CD14-positive monocyte (primary cell): ENCODE measurements around the gene PLXNA4. TPM values are rescaled to one million over a fixed set of nuclear protein-coding genes. Genes with fewer than 3 reads are reported as not detected.

ENCODE experiments used
- DNase-seq, 3 donors: peaks; one replicate each; pipeline ENCODE4 v3.0.0-alpha.2; 2011 to 2022
- H2AFZ ChIP-seq: 2 replicates; pipeline ENCODE4 v1.6.0; 2012; ENCODE audit warnings: mild to moderate bottlenecking, low read depth, low read length, inconsistent platforms; ENCODE audit not compliant: insufficient read depth, poor library complexity, severe bottlenecking
- H3K27ac ChIP-seq, 2 donors: 1 replicate in 1 of 2; 2 replicates in 1 of 2; pipeline ENCODE4 v1.5.1; 2012 to 2013; ENCODE audit warnings: low read length in 2 of 2, control low read depth in 1 of 2, inconsistent platforms in 1 of 2, low read depth in 1 of 2, mild to moderate bottlenecking in 1 of 2
- H3K27me3 ChIP-seq, 2 donors: one replicate each; pipeline versions ENCODE4 v1.6.0 to v1.6.1; 2011 to 2013; ENCODE audit warnings: low read length in 2 of 2; ENCODE audit not compliant: control insufficient read depth in 2 of 2, insufficient read depth in 2 of 2
- H3K36me3 ChIP-seq, 2 donors: replicated peaks in 1 of 2; 1 replicate in 1 of 2; 2 replicates in 1 of 2; pipeline versions ENCODE4 v1.5.1 to v1.6.1; 2012 to 2013; ENCODE audit warnings: low read length in 2 of 2, control low read depth in 1 of 2, inconsistent platforms in 1 of 2, mild to moderate bottlenecking in 1 of 2; ENCODE audit not compliant: insufficient read depth in 2 of 2, control insufficient read depth in 1 of 2
- H3K4me1 ChIP-seq, 2 donors: 1 replicate in 1 of 2; 2 replicates in 1 of 2; pipeline versions ENCODE4 v1.5.1 to v1.6.1; 2012 to 2013; ENCODE audit warnings: low read length in 2 of 2, control low read depth in 1 of 2, inconsistent platforms in 1 of 2, mild to moderate bottlenecking in 1 of 2, moderate library complexity in 1 of 2; ENCODE audit not compliant: insufficient read depth in 2 of 2, control insufficient read depth in 1 of 2
- H3K4me2 ChIP-seq: replicated peaks from 2 replicates; pipeline ENCODE3; 2012; ENCODE audit warnings: low read length, moderate library complexity, mild to moderate bottlenecking; ENCODE audit not compliant: poor library complexity, severe bottlenecking; ENCODE audit errors: extremely low read depth
- H3K4me3 ChIP-seq, 3 experiments: fragments of 200-600 bp in 1 of 3; sonication (generic) in 1 of 3; replicated peaks in 1 of 3; 1 replicate in 2 of 3; 2 replicates in 1 of 3; pipeline ENCODE4 v1.5.1; 2011 to 2013; ENCODE audit warnings: low read length in 3 of 3, mild to moderate bottlenecking in 3 of 3, control low read depth in 2 of 3, low read depth in 2 of 3, inconsistent platforms in 1 of 3, moderate library complexity in 1 of 3
- H3K79me2 ChIP-seq: 2 replicates; pipeline ENCODE4 v1.6.0; 2012; ENCODE audit warnings: mild to moderate bottlenecking, control low read depth, inconsistent platforms, low read length, moderate library complexity; ENCODE audit not compliant: insufficient read depth
- H3K9ac ChIP-seq: 2 replicates; pipeline ENCODE4 v1.6.0; 2017; ENCODE audit warnings: low read length, mild to moderate bottlenecking; ENCODE audit not compliant: insufficient read depth, poor library complexity, severe bottlenecking
- H3K9me3 ChIP-seq, 2 donors: replicated peaks in 1 of 2; 1 replicate in 1 of 2; 2 replicates in 1 of 2; pipeline versions ENCODE4 v1.5.1 to v1.6.1; 2012 to 2013; ENCODE audit warnings: low read length in 2 of 2, control low read depth in 1 of 2; ENCODE audit not compliant: control insufficient read depth in 1 of 2, insufficient read depth in 1 of 2
- H4K20me1 ChIP-seq: 2 replicates; pipeline ENCODE4 v1.6.0; 2012; ENCODE audit warnings: mild to moderate bottlenecking, low read length, control low read depth, moderate library complexity; ENCODE audit not compliant: insufficient read depth
- H3K27ac Mint-ChIP-seq, 7 donors: one replicate each; pipeline ENCODE4 v1.8.0; 2020; ENCODE audit warnings: mild to moderate bottlenecking in 7 of 7, mixed read lengths in 7 of 7, moderate library complexity in 6 of 7, inconsistent platforms in 2 of 7
- H3K27me3 Mint-ChIP-seq, 3 donors: one replicate each; pipeline ENCODE4 v1.8.0; 2021 to 2022; ENCODE audit warnings: low read depth in 3 of 3, mild to moderate bottlenecking in 3 of 3, mixed read lengths in 3 of 3, moderate library complexity in 3 of 3, inconsistent platforms in 1 of 3
- H3K36me3 Mint-ChIP-seq, 2 donors: one replicate each; pipeline ENCODE4 v1.8.0; 2020; ENCODE audit warnings: mixed read lengths in 2 of 2, inconsistent platforms in 1 of 2, mild to moderate bottlenecking in 1 of 2
- H3K4me1 Mint-ChIP-seq: one replicate; pipeline ENCODE4 v1.8.0; 2020; ENCODE audit warnings: mild to moderate bottlenecking, mixed read lengths
- H3K4me3 Mint-ChIP-seq, 2 donors: one replicate each; pipeline ENCODE4 v1.8.0; 2020; ENCODE audit warnings: mild to moderate bottlenecking in 2 of 2, mixed read lengths in 2 of 2, moderate library complexity in 1 of 2
- H3K9me3 Mint-ChIP-seq, 7 donors: one replicate each; pipeline ENCODE4 v1.8.0; 2020 to 2022; ENCODE audit warnings: mixed read lengths in 7 of 7, mild to moderate bottlenecking in 6 of 7, moderate library complexity in 6 of 7, inconsistent platforms in 2 of 7
- CTCF ChIP-seq: fragments of 200-600 bp; IDR thresholded peaks from one replicate; pipeline ENCODE4 v1.8.0; 2022; ENCODE audit warnings: antibody characterized with exemption, mild to moderate bottlenecking
- whole genome bisulfite sequencing: methylation state at CpG from one replicate; pipeline ENCODE4 v1.1.5; 2013; ENCODE audit warnings: missing lambda C conversion rate; ENCODE audit not compliant: insufficient coverage; 5-methylcytosine and 5-hydroxymethylcytosine counted together
- intact Hi-C, 2 donors: fragments of 100-400 bp; cut with micrococcal nuclease; formaldehyde crosslinking; loops; one replicate each; pipeline versions ENCODE4 v1.15.0 to v1.15.1; 2023
- polyA plus RNA-seq, 3 donors: library from polyadenylated mRNA; depleted of rRNA in 1 of 3; unstranded in 2 of 3; stranded (reverse) in 1 of 3; fragments of 300-500 nt in 2 of 3; fragments of >200 nt in 1 of 3; fragmentation: Illumina TruSeq in 2 of 3; gene quantifications; 1 replicate in 2 of 3; 2 replicates in 1 of 3; pipeline ENCODE4 v1.2.3, GENCODE V29; 2012 to 2021

Gene PLXNA4
- polyA plus RNA-seq, 3 donors = not detected

GRCh38 chr7:132137681-132138080, 438.6 kb downstream of the PLXNA4 start:
- H3K9me3 ChIP-seq = no peaks in the 10 kb centered on the region
- no peak overlapping the region for H3K27ac ChIP-seq
- 94% methylated on average over 5 of the region's 5 CpGs for WGBS
- no peak overlapping the region for H2AFZ ChIP-seq
- no peaks in the 10 kb centered on the region for H3K4me1 Mint-ChIP-seq
- no peaks in the 10 kb centered on the region for H3K36me3 Mint-ChIP-seq
- H3K27me3 ChIP-seq = no peaks in the 10 kb centered on the region
- H4K20me1 ChIP-seq = no peaks in the 10 kb centered on the region
- H3K4me1 ChIP-seq = no peaks in the 10 kb centered on the region
- no peak for DNase-seq
- H3K27ac Mint-ChIP-seq = no peak overlapping the region
- no peak overlapping the region for H3K9ac ChIP-seq
- intact Hi-C loops = no loop called here
- no peak overlapping the region for H3K4me3 Mint-ChIP-seq
- H3K4me3 ChIP-seq = no peak overlapping the region
- no peak overlapping the region for H3K4me2 ChIP-seq
- H3K27me3 Mint-ChIP-seq = peaks cover 0 to 3% (median 2%) of the 10 kb centered on the region in 3 donors
- H3K9me3 Mint-ChIP-seq = peaks cover 0 to 3% (median 1%) of the 10 kb centered on the region in 7 donors
- no peaks in the 10 kb centered on the region for H3K79me2 ChIP-seq
- H3K36me3 ChIP-seq = no peaks in the 10 kb centered on the region
- no peak for TF ChIP-seq CTCF

- no peak for TF ChIP-seq CTCF
- H3K4me3 Mint-ChIP-seq = no peak overlapping the region
- 96% methylated on average over 6 of the region's 8 CpGs for WGBS
- no peaks in the 10 kb centered on the region for H3K36me3 ChIP-seq
- no peaks in the 10 kb centered on the region for H3K36me3 Mint-ChIP-seq
- no peak overlapping the region for H3K27ac ChIP-seq
- peaks cover 0 to 2% (median 0%) of the 10 kb centered on the region in 7 donors for H3K9me3 Mint-ChIP-seq
- no peaks in the 10 kb centered on the region for H3K9me3 ChIP-seq
- peaks cover 0 to 3% (median 2%) of the 10 kb centered on the region in 3 donors for H3K27me3 Mint-ChIP-seq
- no peaks in the 10 kb centered on the region for H3K27me3 ChIP-seq
- H3K4me2 ChIP-seq = no peak overlapping the region
- no peak overlapping the region for H2AFZ ChIP-seq
- no peak overlapping the region for H3K9ac ChIP-seq
- no peaks in the 10 kb centered on the region for H4K20me1 ChIP-seq
- DNase-seq = no peak
- H3K4me3 ChIP-seq = no peak overlapping the region
- intact Hi-C loops = no loop called here
- H3K4me1 Mint-ChIP-seq = no peaks in the 10 kb centered on the region
- H3K27ac Mint-ChIP-seq = no peak overlapping the region
- no peaks in the 10 kb centered on the region for H3K79me2 ChIP-seq
- H3K4me1 ChIP-seq = no peaks in the 10 kb centered on the region
Observed at GRCh38 chr7:132135746-132136385, 440.4 kb downstream of the PLXNA4 start.
